HG03045 (cell line): Measurements from ENCODE around the gene DIO3.

Source experiments
- ATAC-seq: cut with Tn5 transposase; IDR thresholded peaks from one replicate; pipeline ENCODE4 v1.9.1; 2021; ENCODE audit warnings: mild to moderate bottlenecking, moderate library complexity; ENCODE audit not compliant: unreplicated experiment

The DIO3 gene

GRCh38 chr14:101579372-101580080 is 18.2 kb downstream of the DIO3 start:
- no peak for ATAC-seq

DNA sequence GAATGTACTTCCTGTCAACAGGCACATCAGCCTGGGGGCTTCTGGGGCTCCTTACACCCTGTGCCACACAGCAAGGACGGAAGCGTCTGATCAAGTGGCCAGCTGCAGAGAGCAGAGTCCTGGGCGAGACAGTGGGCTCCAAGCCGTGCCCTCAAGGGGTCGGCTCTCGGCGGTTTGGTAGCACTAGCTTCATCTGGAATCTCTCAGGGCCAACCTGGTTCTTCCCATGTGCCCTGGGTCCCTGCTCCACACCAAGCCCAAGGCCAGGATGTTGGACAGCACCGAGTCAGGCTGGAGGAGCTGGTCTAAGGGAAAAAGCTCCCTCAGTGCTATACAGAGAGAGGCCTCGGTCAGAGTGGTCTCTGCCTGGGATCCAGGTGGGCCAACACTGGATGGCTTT is 20.5 kb downstream of the DIO3 start:
- ATAC-seq, result no peak

- ATAC-seq, result no peak
Measured at GRCh38 chr14:101582294-101582693, 21.0 kb downstream of the DIO3 start.

GRCh38 chr14:101583006-101583714 is 21.9 kb downstream of the DIO3 start:
- ATAC-seq, result no peak

DNA sequence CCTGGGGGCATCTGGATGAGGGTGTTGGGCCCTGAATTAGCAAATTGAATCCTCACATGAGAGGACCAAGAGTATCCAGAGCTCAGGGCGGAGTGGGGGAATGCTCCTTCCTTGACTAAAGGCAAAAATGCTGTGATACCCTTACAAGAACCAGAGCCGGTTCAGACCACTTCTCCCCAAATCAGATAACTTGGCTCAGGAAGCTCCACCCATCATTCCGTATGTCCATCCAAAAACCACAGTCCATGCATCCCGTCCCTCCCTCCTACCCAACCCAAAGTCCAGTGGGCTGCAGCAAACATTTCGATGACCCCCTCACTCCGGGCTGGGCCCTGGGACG is 22.4 kb downstream of the DIO3 start:
- ATAC-seq, result no peak

GRCh38 chr14:101584055-101584859 is 23.0 kb downstream of the DIO3 start:
- ATAC-seq, result no peak

GRCh38 chr14:101585211-101585610 is 23.9 kb downstream of the DIO3 start:
- no peak for ATAC-seq

DNA sequence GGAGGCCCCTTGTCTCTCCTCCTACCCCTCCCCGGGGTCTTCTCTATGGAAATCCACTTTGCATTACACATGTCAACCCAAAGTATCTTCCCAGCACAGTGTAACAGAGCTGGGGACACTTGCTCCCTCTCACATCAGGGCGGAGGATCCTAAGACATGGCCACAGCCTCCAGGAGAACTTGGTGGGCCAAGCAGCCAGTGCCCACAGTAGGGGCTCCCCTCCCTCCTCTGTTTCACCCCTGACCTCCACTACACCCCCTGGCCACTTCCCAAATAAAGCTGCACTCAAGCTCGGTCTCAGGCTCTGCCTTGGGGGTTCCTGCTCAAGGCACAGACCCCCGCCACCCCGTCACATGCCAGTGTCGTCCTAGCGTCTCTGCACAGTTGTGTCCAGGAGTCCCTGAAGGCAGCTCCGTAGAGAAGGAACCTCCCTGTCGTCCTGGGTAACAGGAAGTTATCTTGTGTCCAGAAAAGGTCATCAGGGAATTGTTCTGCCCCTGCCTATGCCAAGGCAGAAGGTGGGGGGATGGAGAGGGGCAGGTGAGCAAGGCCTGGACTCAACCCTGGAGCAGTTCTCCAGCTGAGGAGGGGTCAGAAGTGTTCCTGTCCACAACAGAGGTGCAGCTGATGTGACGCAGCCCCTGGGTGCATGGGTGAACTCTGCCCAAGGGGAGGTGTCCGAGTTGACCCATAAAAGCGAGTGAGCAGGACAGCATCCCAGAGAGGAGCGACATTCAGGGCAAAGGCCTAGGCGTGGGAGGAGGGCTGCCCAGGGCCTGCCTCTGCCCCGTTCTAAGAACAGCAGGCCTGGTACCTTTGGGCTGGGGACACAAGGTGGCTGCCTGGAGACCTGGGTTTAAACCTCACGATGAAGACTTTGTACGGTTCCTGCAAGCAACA is 25.5 kb downstream of the DIO3 start:
- ATAC-seq, result no peak

GRCh38 chr14:101587441-101587911 is 26.2 kb downstream of the DIO3 start:
- ATAC-seq, result no peak

- no peak for ATAC-seq
Measured at GRCh38 chr14:101588286-101588975, 27.1 kb downstream of the DIO3 start.

DNA sequence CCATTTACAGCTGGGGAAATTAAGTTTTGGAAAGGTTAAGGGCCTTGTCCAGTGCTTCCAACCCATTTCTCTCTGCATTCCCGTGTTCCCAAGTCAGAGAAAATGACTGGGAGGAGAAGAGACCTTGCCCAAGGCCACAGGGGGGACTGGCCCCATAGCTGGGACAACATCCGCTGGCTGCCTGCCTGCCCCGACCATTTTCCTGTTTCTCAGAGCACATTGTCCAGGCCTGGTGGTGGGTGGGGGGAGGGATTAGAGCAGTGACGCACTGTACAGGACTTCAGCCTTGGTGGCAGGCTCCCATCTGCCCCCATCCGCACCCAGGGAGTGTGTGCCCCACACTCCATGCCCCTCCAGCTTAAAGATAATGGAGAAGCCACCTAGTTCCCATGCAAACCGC is 27.7 kb downstream of the DIO3 start:
- no peak for ATAC-seq

DNA sequence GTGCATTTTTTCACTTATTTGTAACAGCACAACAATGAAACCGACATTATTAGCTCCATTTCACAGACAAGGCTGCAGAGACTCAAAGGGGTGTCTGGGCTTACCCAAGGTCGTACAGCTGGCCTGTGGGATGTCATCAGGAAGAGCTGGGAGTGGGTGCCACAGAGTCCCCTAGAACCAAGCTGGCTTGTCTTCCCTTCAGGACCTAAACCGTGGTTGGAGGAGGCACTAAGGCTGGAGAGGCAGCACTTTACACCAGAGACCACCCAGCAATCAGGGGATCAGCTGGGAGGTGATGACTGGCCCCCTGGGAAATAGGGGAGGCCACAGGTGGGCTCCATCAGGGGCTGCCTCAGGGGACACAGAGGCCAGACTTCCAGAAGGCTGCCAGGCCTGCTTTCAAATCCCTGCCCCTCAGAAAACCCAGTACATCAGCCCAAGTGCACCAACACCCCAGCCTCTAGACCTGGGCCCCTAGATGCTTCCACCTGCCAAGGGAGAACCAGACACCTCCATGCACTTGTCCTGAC is 28.3 kb downstream of the DIO3 start:
- ATAC-seq, result no peak

DNA sequence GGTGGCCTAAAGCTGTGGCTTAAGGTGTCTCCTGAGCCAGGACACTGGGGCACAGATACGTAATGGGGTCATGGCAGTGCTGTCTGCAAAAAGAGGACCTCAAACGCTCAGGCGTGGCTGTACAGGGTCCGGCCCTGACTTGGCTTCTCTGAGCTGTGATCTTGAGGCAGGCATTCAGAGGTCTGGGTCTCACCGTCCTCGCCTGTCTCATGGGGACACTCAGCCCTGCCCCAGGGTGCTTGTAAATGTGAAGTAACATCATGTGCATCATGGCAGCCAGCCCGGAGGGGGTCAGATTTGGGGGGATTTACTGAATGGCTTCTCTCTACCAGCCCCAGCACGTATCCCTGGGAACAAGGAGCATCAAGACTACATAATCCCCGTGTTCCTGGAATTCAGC is 28.8 kb downstream of the DIO3 start:
- ATAC-seq, result no peak

DNA sequence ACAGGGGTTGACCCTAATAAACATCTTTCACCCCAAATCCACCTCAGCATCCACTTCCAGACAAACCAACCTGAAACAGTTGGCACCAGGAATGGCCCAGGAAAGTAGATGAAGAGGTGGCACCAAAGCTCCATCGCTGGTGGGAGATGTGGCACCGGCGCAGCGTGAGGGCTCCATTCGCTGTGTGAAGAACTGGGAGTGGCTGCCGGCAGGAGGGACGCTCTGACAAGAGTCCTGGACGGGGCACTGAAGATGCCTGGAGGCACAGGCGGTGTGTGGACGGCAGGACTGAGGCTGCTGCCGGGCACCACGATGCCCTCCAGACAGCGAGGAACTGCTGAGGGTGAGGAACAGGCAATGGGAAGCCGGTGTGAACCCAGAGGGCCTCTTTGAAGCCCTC is 29.3 kb downstream of the DIO3 start:
- no peak for ATAC-seq

DNA sequence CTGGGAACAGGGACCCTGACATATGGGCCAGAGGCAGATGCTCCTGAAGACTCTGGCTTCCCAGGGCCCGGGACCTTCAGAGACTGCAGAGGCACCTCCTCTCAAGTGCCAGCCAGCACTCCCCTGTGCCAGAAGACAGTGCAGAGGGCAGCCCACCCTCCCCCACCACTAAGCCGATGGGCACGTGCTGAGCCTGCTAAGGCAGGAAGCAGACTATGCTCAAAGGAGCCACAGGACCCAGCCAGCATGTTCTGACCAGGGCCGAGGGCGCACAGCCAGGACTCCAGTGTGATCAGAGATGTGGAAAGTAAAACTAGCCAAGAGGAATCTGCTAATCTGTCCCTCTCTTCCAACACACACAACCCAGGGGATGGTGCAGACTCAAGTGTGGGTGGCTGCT is 29.8 kb downstream of the DIO3 start:
- no peak for ATAC-seq

GRCh38 chr14:101591582-101591981 is 30.3 kb downstream of the DIO3 start:
- ATAC-seq, result no peak

- ATAC-seq, result no peak
Measured at GRCh38 chr14:101593411-101594238, 32.3 kb downstream of the DIO3 start.

DNA sequence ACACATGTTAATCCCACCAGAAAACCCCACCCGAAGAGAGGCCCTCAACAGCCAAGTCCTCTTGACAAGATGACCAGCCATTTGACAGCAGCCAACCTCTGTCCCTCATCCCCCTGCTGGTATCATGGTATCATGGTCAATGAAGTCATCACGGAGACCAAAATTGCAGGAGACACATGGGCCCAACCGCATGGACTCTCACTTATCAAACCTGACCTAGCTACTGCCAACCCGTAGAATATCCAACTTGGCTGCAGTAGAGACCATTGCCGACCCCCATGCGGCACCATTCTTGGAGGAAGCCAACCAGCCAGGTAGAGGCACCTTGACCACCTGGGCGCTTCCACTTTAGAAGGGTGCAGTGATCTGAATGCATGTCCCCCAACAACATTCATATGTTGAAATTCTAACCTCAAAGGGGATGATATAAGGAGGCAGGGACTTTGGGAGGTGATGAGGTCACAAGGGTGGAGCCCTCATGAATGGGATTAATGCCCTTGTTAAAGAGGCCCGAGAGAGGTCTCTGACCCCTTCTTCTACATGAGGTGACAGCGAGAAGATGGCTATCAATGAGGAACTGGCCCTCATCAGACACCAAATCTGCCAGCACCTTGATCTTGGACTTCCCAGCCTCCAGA is 33.3 kb downstream of the DIO3 start:
- no peak for ATAC-seq

GRCh38 chr14:101595349-101595748 is 34.1 kb downstream of the DIO3 start:
- ATAC-seq, result no peak
